ENCODE data around the gene MFNG. TPM values are rescaled to one million over a fixed set of nuclear protein-coding genes. Genes with fewer than 3 reads are reported as not detected.

MFNG gene
- total RNA-seq, 3 donors from 2014 or later (not counting 1 experiment from before 2014, with no cell fraction given), result 75.3 to 111 (median 110) TPM

GRCh38 chr22:37489983-37490382, 3.8 kb upstream of the MFNG start:
- 95% methylated on average over 10 of the region's 10 CpGs for WGBS (ENCODE audit: insufficient coverage)
- ATAC-seq (no peak), DNase-seq (no peak)
- peaks cover 46% of the 10 kb centered on the region for H3K4me1 ChIP-seq (ENCODE audit: control insufficient read depth, insufficient read depth, low read length)
- no peaks in the 10 kb centered on the region for H3K36me3 ChIP-seq (ENCODE audit: control insufficient read depth, insufficient read depth, low read length)
- no peaks in the 10 kb centered on the region for H3K9me3 Mint-ChIP-seq
- no peaks in the 10 kb centered on the region for H3K27me3 ChIP-seq (ENCODE audit: control insufficient read depth, insufficient read depth, low read length)
- H3K27ac ChIP-seq (ENCODE audit: low read length), result no peak overlapping the region
- H3K4me3 ChIP-seq (ENCODE audit: low read length), result no peak overlapping the region
- H3K36me3 Mint-ChIP-seq, result no peaks in the 10 kb centered on the region
- no peak overlapping the region for H3K4me3 Mint-ChIP-seq
- peak overlapping the region in 1 of 2 donors; percentile 66 for H3K27ac Mint-ChIP-seq
- intact Hi-C loops (cut with micrococcal nuclease), result loop anchor here (5.0 to 10.0 kb wide), 4 partner anchors 77 to 715 kb away; partner anchors contain the start of gene IFT27
- H3K27me3 Mint-ChIP-seq (ENCODE audit: low read depth in 2 of 2), result peaks cover 0 to 2% of the 10 kb centered on the region in 2 donors
- H3K4me1 Mint-ChIP-seq, result peaks cover 40 to 57% of the 10 kb centered on the region in 2 donors
- no peak for TF ChIP-seq CTCF (IDR thresholded peaks at IDR 0.05)
- no peaks in the 10 kb centered on the region for H3K9me3 ChIP-seq (ENCODE audit: control insufficient read depth, insufficient read depth, low read length)

GRCh38 chr22:37488337-37489135, 2.4 kb upstream of the MFNG start:
- Mint-ChIP-seq H3K4me1 (peaks cover 49 to 67% of the 10 kb centered on the region in 2 donors), H3K27me3 (ENCODE audit: low read depth in 2 of 2) (peaks cover 0 to 1% of the 10 kb centered on the region in 2 donors), H3K36me3 (no peaks in the 10 kb centered on the region), H3K27ac (no peak overlapping the region), H3K9me3 (no peaks in the 10 kb centered on the region), H3K4me3 (no peak overlapping the region)
- intact Hi-C loops (cut with micrococcal nuclease), result loop anchor here (5.0 to 10.0 kb wide), 3 partner anchors 79 to 714 kb away; partner anchors contain the start of gene IFT27
- Histone ChIP-seq H3K36me3 (ENCODE audit: control insufficient read depth, insufficient read depth, low read length) (no peaks in the 10 kb centered on the region), H3K9me3 (ENCODE audit: control insufficient read depth, insufficient read depth, low read length) (no peaks in the 10 kb centered on the region), H3K4me1 (ENCODE audit: control insufficient read depth, insufficient read depth, low read length) (peaks cover 60% of the 10 kb centered on the region), H3K27me3 (ENCODE audit: control insufficient read depth, insufficient read depth, low read length) (no peaks in the 10 kb centered on the region), H3K4me3 (ENCODE audit: low read length) (no peak overlapping the region), H3K27ac (ENCODE audit: low read length) (no peak overlapping the region)
- WGBS (ENCODE audit: insufficient coverage), result 81% methylated on average over 15 of the region's 15 CpGs
- TF ChIP-seq CTCF (IDR thresholded peaks at IDR 0.05), result no peak
- DNase-seq, result no peak
- ATAC-seq, result no peak

GRCh38 chr22:37487571-37487970, 1.4 kb upstream of the MFNG start:
- intact Hi-C loops (cut with micrococcal nuclease), result loop anchor here (5.0 to 10.0 kb wide), 3 partner anchors 80 to 713 kb away; partner anchors contain the start of gene IFT27
- no peak for DNase-seq
- ATAC-seq, result no peak
- H3K4me1 ChIP-seq (ENCODE audit: control insufficient read depth, insufficient read depth, low read length), result peaks cover 62% of the 10 kb centered on the region
- no peaks in the 10 kb centered on the region for H3K36me3 ChIP-seq (ENCODE audit: control insufficient read depth, insufficient read depth, low read length)
- no peaks in the 10 kb centered on the region for H3K9me3 Mint-ChIP-seq
- peak overlapping the region; percentile 95 to 96 for H3K27ac Mint-ChIP-seq
- no peaks in the 10 kb centered on the region for H3K27me3 ChIP-seq (ENCODE audit: control insufficient read depth, insufficient read depth, low read length)
- H3K4me3 ChIP-seq (ENCODE audit: low read length), result no peak overlapping the region
- H3K36me3 Mint-ChIP-seq, result no peaks in the 10 kb centered on the region
- no peaks in the 10 kb centered on the region for H3K9me3 ChIP-seq (ENCODE audit: control insufficient read depth, insufficient read depth, low read length)
- H3K4me3 Mint-ChIP-seq, result peak overlapping the region; percentile 94
- H3K4me1 Mint-ChIP-seq, result peaks cover 49 to 67% of the 10 kb centered on the region in 2 donors
- no peaks in the 10 kb centered on the region for H3K27me3 Mint-ChIP-seq (ENCODE audit: low read depth in 2 of 2)
- WGBS (ENCODE audit: insufficient coverage), result 68% methylated on average over 4 of the region's 4 CpGs
- H3K27ac ChIP-seq (ENCODE audit: low read length), result no peak overlapping the region
- no peak for TF ChIP-seq CTCF (IDR thresholded peaks at IDR 0.05)
